DMS153 treated with DMSO at 0.1 percent for 48 hours (cell line): ENCODE data around the gene GPR39.

Experiments used
- DNase-seq: peaks from one replicate; lab custom pipeline; 2025; ENCODE audit not compliant: unreplicated experiment; lab: John Stamatoyannopoulos, UW

GPR39 gene

DNA sequence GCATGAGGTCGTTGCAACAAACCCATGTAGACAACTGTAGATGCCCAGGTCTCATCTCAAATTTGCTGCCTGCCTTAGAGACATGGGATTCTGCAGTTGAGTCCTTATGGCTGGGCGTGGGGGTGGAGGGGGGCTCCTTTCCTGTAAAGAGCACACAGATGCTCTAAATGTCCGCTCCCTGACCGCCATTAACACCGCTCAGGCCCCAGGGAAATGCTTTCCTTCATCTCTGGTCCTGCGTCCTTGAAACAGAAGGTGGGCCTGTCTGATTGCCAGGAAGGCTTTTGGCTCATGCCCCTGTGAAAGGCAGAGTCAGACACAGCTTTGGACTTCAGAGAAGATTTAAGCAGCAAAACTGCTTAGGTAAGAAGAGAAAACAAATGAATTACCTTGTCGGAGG, 25.7 kb downstream of the GPR39 start:
- no peak for DNase-seq

GRCh38 chr2:132443106-132443505, 26.5 kb downstream of the GPR39 start:
- no peak for DNase-seq

GRCh38 chr2:132446444-132446843, 29.8 kb downstream of the GPR39 start:
- no peak for DNase-seq

- peak; percentile 23 for DNase-seq
These were observed 31.7 kb downstream of the GPR39 start for GRCh38 chr2:132448331-132448730.

DNA sequence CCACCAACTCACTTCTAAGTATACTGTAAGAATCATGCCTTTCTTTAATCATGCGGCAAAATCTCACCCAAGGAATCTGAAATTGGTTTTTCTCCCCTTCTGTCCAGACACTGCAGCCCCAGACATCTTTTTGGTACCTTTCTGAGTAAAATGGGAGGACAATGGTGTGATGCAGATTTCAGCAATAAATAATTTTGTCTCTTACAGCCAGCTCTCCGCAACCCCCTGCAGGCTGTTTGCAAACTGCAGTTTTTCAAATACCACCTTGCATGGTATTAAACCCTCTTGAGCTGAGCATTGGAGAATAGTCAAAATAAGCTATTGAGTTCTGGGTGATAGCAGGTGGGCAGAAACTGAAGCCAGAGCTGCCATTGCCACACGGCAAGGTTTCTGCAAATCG, 32.2 kb downstream of the GPR39 start:
- peak; percentile 5 for DNase-seq

DNA sequence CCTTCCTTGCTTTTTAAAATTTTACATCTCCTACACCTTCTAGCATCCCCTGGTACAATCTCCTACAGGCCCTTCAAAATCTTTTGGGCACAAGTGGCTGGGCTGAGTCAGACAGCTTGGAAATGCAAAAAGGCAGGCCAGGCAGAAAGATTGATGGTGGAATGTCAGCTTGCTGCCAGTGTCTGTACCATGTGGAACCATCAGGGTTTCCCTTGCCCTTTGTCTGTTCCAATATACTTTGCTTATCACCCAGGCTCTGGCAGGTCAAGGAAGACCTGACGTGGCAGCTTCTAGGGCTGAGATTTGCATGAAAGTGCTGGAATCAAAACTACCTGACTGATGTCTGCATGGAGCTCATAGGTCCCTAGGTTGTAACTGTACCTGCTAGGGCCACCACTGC, 33.3 kb downstream of the GPR39 start:
- no peak for DNase-seq

DNA sequence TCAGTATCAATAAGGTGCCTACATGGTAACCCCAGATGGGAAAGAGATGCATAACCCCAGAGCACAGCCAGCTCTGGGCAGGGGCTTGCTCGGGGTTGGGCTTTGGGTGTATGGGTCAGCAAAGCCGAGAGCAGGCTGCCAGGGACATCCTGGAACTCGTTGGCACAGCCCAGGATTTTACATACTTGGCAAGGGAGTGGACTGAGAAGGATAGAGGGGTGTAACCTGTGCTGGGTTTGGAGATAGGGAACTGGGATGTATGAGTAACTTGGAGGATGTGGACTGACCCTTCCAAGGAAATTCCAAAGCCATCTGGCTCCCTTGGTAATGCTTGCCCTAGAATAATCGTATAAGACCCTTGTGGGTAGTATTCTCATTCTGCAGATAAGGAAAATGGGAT, 44.2 kb downstream of the GPR39 start:
- no peak for DNase-seq

DNA sequence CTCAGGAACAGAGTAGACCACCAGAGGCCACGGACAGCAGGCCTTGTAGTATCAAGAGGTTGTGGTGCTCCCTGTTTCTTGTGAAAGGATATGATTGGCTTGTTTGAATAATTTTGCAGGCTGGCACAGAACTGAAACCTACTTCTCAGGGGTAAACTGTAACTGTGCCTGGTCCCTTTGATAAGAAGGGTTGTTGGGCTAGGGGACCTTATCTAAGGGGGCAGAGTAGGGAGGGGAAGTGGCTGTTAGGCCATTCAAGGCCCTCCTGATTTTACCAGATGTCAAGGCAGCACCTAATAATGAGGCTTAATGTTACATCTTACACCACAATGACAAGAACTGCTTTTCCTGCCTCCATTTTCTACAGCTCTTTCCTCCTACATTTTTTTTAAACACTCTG, 45.6 kb downstream of the GPR39 start:
- no peak for DNase-seq

GRCh38 chr2:132463719-132464118, 47.1 kb downstream of the GPR39 start:
- DNase-seq = no peak

DNA sequence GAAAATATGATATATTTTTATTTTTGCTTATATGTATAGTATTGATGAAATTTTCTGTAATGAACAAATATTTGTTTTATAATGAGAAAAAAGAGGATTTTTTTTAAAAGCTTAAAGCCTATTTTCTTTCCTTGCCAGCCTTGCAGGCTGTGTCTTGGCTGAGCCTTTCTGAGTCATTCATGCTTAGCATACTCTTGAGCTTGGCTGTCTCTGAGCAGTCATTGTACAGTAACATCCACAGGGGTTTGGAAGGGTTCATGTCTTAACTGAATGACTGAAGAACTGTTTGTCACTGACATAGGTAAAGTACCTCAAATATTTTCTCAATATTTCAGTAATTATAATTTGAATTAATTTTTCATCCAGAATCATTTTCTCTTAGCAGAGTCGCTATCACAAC, 49.3 kb downstream of the GPR39 start:
- DNase-seq = no peak

DNA sequence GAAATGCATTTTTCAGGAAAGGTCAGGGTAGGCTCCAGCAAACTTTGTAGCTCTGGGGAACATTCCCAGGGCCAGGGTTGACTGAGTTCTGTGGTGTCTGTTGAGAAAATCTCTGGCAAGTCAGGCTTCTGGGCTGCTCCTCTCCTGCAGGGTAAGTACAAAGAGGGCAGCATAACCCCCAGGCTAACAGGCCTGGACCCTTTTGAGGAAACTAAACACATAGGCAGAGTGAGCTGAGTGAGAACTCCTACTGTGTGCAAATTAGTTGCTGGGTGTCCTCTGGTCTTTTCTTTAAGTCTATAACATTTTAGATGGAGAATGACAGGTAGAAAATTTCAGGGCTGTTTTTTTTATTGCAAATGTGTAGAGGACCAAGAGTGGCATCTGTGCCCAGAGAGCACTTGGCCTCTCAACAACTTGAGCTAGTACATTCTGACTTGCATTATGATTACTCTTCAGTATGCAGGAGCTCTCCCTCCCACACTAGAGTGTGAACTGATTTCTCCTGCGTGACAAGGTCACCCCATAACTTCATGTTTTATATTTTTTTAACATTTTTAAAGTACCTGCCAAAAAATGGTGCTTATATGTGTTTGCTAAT, 49.9 kb downstream of the GPR39 start:
- DNase-seq = no peak

DNA sequence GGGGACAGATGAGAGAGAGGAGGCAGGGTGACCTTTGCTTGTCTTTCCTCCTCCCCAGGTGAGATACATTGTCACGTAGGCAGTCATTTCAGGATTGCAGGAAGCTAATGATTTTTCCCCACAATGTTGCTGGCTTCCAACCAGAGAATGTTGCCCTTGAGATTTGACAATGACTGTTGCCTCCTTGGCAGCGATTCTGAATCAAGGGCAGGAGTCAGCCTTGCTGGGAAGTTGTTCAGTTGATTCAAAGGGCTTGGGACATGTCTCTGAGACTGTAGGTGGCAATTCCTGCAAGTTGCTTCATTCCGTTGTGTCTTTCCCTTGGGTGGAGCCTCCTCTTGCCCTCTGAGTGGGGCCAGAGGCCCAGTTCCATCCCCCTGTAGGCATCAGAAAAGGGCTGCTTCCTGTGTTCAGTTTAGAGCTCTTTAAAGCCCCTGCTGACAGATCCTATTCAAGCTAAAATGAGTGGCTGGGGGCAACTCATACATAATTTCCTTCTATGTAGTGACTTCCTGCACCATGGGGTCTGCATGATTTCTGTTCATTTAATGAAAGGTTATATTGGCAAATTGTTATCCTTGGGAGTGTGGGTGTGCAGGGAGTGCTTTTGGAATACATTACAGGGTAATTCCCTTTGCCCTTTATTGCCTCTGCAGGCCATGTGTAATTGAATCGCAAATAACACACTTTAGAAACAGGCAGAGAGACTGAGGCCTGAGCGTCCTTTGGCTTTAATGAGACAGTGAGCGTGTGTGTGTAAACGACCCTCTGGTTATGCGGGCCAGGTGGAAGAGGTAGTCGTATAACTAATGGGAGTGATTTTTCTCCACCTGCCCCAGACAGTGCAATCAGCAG, 52.4 kb downstream of the GPR39 start:
- no peak for DNase-seq

DNA sequence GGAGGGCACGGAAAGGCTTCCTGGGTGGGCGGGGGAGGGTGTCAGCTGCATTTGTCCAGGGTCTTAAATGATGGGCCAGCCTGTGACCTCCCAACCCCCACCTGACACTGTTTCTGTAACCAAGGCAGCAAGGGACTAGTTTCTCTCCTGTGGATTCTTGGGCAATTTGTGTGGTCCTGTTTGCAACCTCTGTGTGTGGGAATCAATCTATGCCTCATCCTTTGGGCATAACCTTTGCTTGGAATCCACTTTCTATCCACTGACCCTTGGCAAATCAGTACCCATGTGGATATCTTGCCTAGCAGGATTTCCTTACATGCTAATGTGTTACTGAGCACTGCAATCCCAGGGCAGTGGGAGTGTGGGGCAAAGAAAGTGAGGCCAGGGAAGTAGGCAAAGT, 54.1 kb downstream of the GPR39 start:
- DNase-seq = no peak

GRCh38 chr2:132473174-132473883, 56.7 kb downstream of the GPR39 start:
- no peak for DNase-seq

- no peak for DNase-seq
These were observed 59.0 kb downstream of the GPR39 start for GRCh38 chr2:132475615-132476014.

DNA sequence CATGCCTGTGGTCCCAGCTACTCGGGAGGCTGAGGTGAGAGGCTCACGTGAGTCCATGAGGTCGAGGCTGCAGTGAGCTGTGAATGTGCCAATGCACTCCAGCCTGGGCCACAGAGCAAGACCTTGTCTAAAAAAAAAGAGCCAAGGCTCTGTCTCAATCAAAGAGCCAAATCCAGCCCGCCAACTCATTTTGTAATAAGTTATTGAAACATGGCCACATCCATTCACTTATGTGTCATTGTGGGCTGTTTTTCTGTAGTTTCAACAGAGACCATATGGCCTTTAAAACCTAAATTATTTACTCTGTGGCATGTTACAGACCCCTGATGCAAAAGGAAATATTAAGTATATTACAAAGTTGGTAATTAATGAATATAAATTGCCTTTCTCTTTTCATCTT, 60.8 kb downstream of the GPR39 start:
- DNase-seq = no peak

DNA sequence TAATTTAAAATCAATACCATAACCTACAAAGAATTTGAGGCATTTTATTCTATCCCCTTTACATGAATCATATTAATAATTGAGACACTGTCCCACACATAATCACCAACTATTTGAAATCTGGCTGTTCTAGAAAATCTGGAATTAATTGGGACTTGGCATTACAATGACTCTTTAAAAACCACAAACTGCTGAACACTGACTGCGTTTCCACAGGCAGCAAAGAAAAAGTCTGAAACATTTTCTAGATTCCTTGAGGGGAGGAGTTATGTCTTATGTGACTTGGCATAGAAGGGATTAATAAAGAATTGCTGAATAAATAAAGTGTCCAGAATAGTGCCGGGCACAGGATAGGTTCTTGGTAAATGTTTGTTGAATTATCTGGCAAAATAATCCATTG, 61.4 kb downstream of the GPR39 start:
- no peak for DNase-seq

- no peak for DNase-seq
These were observed 62.0 kb downstream of the GPR39 start for GRCh38 chr2:132478461-132479105.

- no peak for DNase-seq
These were observed 62.5 kb downstream of the GPR39 start for GRCh38 chr2:132479155-132479554.

DNA sequence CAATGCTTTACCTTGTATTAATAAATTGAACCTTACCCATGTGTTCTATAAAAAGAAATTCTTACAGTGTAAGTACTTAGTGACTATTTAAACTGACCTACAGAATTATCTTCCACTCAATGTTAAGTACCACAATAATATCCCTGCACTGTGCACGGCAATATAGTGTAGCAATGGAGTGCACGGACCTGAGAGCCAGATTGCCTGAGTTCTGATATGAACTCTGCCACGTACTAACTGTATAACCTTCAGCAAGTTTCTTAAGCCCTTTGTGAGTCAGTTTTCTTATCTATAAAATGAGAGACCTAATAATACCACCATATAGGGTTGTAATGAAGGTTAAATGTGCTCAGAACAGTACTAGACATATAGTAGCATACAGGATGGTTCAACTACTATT, 66.2 kb downstream of the GPR39 start:
- DNase-seq = no peak

- DNase-seq = no peak
These were observed 67.5 kb downstream of the GPR39 start for GRCh38 chr2:132484144-132484543.

DNA sequence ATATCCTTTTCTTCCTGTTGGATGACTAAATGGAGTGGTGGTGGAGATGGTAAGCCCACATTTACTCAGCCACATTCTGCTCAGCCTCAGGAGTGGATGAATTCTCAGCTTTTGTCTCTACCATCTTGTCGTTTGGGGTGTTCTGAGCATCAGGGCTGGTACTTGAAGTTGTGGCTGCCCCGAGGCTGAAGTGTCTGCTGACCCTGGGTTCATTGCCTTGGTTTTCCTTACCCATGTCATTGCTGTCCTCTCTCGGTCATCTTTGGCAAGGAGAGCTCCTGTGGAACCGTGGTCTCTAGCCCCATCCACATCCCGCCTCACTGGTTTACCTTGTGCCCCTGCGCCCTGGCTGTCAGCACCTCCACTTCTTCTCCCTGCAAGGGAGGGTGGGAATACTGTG, 71.9 kb downstream of the GPR39 start:
- DNase-seq = no peak
